ENCODE data around the gene PPP2R3B.
"Not testable (repeated sequence)": the region's sequence is repeated elsewhere in the genome, so short reads cannot be mapped to it uniquely, and the experiment has no call there.

Gene PPP2R3B

GRCh38 chrX:404656-405055 lies 17.9 kb upstream of the PPP2R3B start:
- no peak for DNase-seq (ENCODE audit: low read depth, low spot score)

- DNase-seq (ENCODE audit: low read depth, low spot score) = no peak
These were observed 16.1 kb upstream of the PPP2R3B start for GRCh38 chrX:402857-403256.

GRCh38 chrX:400258-400657 lies 13.6 kb upstream of the PPP2R3B start:
- DNase-seq (ENCODE audit: low read depth, low spot score) = no peak

- DNase-seq (ENCODE audit: low read depth, low spot score) = peak; percentile 54
These were observed 10.9 kb upstream of the PPP2R3B start for GRCh38 chrX:397575-397974.

- DNase-seq (ENCODE audit: low read depth, low spot score) = no peak
These were observed 8.1 kb upstream of the PPP2R3B start for GRCh38 chrX:394830-395229.

- no peak for DNase-seq (ENCODE audit: low read depth, low spot score)
These were observed 5.8 kb upstream of the PPP2R3B start for GRCh38 chrX:392575-392846.

GRCh38 chrX:391717-392574 lies 5.2 kb upstream of the PPP2R3B start:
- no peak for DNase-seq (ENCODE audit: low read depth, low spot score)

- DNase-seq (ENCODE audit: low read depth, low spot score) = no peak
These were observed 3.8 kb upstream of the PPP2R3B start for GRCh38 chrX:390459-390858.

GRCh38 chrX:389021-389441 lies 2.3 kb upstream of the PPP2R3B start:
- no peak for DNase-seq (ENCODE audit: low read depth, low spot score)

- no peak for DNase-seq (ENCODE audit: low read depth, low spot score)
These were observed 1.0 kb upstream of the PPP2R3B start for GRCh38 chrX:387729-388128.

GRCh38 chrX:386239-386767 lies 404 bp downstream of the PPP2R3B start:
- DNase-seq (ENCODE audit: low read depth, low spot score) = no peak

- DNase-seq (ENCODE audit: low read depth, low spot score) = not testable (repeated sequence)
These were observed 971 bp downstream of the PPP2R3B start for GRCh38 chrX:385736-386135.

GRCh38 chrX:384861-385260 lies 1.8 kb downstream of the PPP2R3B start:
- DNase-seq (ENCODE audit: low read depth, low spot score) = no peak

- no peak for DNase-seq (ENCODE audit: low read depth, low spot score)
These were observed 8.3 kb downstream of the PPP2R3B start for GRCh38 chrX:378443-378842.

- DNase-seq (ENCODE audit: low read depth, low spot score) = not testable (repeated sequence)
These were observed 10.5 kb downstream of the PPP2R3B start for GRCh38 chrX:376206-376605.

GRCh38 chrX:375181-376036 lies 11.3 kb downstream of the PPP2R3B start:
- DNase-seq (ENCODE audit: low read depth, low spot score) = no peak

GRCh38 chrX:374596-374995 lies 12.1 kb downstream of the PPP2R3B start:
- DNase-seq (ENCODE audit: low read depth, low spot score) = peak; percentile 24

GRCh38 chrX:373641-374471 lies 12.9 kb downstream of the PPP2R3B start:
- DNase-seq (ENCODE audit: low read depth, low spot score) = peak; percentile 70

- peak; percentile 47 for DNase-seq (ENCODE audit: low read depth, low spot score)
These were observed 13.7 kb downstream of the PPP2R3B start for GRCh38 chrX:372856-373640.

- DNase-seq (ENCODE audit: low read depth, low spot score) = no peak
These were observed 14.8 kb downstream of the PPP2R3B start for GRCh38 chrX:371907-372306.

All from astrocyte of the hippocampus (primary cell).